ENCODE measurements around the gene ZNF182.
"Not testable (repeated sequence)": the region's sequence is repeated elsewhere in the genome, so short reads cannot be mapped to it uniquely, and the experiment has no call there.

- TF ChIP-seq CTCF (conservative IDR thresholded peaks at IDR 0.05); EZH2 (IDR thresholded peaks at IDR 0.05; ENCODE audit: low read depth): not testable (repeated sequence)
These were observed 48.5 kb downstream of the ZNF182 start for GRCh38 chrX:47955295-47955694.

All from PC-9 (cell line).